Activated CD8-positive, alpha-beta T cell treated with anti-CD3 and anti-CD28 coated beads for 36 hours (primary cell): ENCODE data around the gene PRRG3. TPM values are rescaled to one million over a fixed set of nuclear protein-coding genes. Genes with fewer than 3 reads are reported as not detected.

Source experiments
- ATAC-seq: fragments of 200-7000 bp; cut with Tn5 transposase; one replicate; pipeline ENCODE4 v1.10.0; 2021; ENCODE audit warnings: mild to moderate bottlenecking, moderate library complexity
- CTCF ChIA-PET: fragments of 350-600 bp; sonication (Branson Sonifier 250); formaldehyde crosslinking; loops from one replicate; lab custom pipeline; 2021; ENCODE audit warnings: antibody characterized with exemption; lab: Charles Lee
- POLR2A ChIA-PET: fragments of 350-600 bp; sonication (Branson Sonifier 250); formaldehyde crosslinking; loops from one replicate; lab custom pipeline; 2021; ENCODE audit warnings: antibody characterized with exemption; lab: Charles Lee
- DNase-seq: peaks from one replicate; pipeline ENCODE4 v3.0.0-alpha.2; 2020
- H3K27ac Mint-ChIP-seq: one replicate; pipeline ENCODE4 v1.8.0; 2021; ENCODE audit warnings: mild to moderate bottlenecking, mixed read lengths
- H3K27me3 Mint-ChIP-seq: one replicate; pipeline ENCODE4 v1.8.0; 2021; ENCODE audit warnings: mixed read lengths
- H3K36me3 Mint-ChIP-seq: one replicate; pipeline ENCODE4 v1.8.0; 2021; ENCODE audit warnings: low read depth, mixed read lengths
- H3K4me1 Mint-ChIP-seq: one replicate; pipeline ENCODE4 v1.8.0; 2021; ENCODE audit warnings: low read depth, mixed read lengths
- H3K4me3 Mint-ChIP-seq: one replicate; pipeline ENCODE4 v1.8.0; 2021; ENCODE audit warnings: mild to moderate bottlenecking, moderate library complexity, mixed read lengths
- H3K9me3 Mint-ChIP-seq: one replicate; pipeline ENCODE4 v1.8.0; 2021; ENCODE audit warnings: mixed read lengths
- CTCF ChIP-seq: fragments of 200-600 bp; IDR thresholded peaks from one replicate; pipeline ENCODE4 v1.8.0; 2022; ENCODE audit warnings: antibody characterized with exemption, mild to moderate bottlenecking
- intact Hi-C: fragments of 100-400 bp; cut with micrococcal nuclease; formaldehyde crosslinking; loops from one replicate; pipeline ENCODE4 v1.10.0; 2022
- total RNA-seq, 2 experiments: library from RNA; stranded (reverse); gene quantifications; one replicate each; pipeline ENCODE4 v1.2.3, GENCODE V29; 2021

PRRG3 gene
- total RNA-seq, 2 experiments from 2014 or later: not detected

- ATAC-seq (no peak), DNase-seq (no peak)
- intact Hi-C loops: no loop called here
- Mint-ChIP-seq H3K4me3 (no peak overlapping the region), H3K4me1 (no peaks in the 10 kb centered on the region), H3K9me3 (no peaks in the 10 kb centered on the region), H3K36me3 (no peaks in the 10 kb centered on the region), H3K27me3 (peaks cover 3% of the 10 kb centered on the region), H3K27ac (no peak overlapping the region)
- CTCF ChIA-PET: interaction anchor here (1.0 to 1.4 kb wide), 2 partner anchors 27 to 878 kb away, joined by 3 to 4 read pairs; no protein-coding TSS in a partner anchor
- no peak for TF ChIP-seq CTCF
- POLR2A ChIA-PET: no interaction called here
These were observed 58.8 kb downstream of the PRRG3 start for GRCh38 chrX:151754047-151754429.

- Mint-ChIP-seq H3K27me3 (peaks cover 3% of the 10 kb centered on the region), H3K4me3 (no peak overlapping the region), H3K27ac (no peak overlapping the region), H3K9me3 (no peaks in the 10 kb centered on the region), H3K36me3 (no peaks in the 10 kb centered on the region), H3K4me1 (no peaks in the 10 kb centered on the region)
- intact Hi-C loops: no loop called here
- POLR2A ChIA-PET: no interaction called here
- no peak for ATAC-seq
- DNase-seq: no peak
- TF ChIP-seq CTCF: no peak
- CTCF ChIA-PET: interaction anchor here (1.4 kb wide), 1 partner anchor 878 kb away, joined by 4 read pairs; no protein-coding TSS in a partner anchor
These were observed 59.5 kb downstream of the PRRG3 start for GRCh38 chrX:151754641-151755215.

Other genes with a start within 250 kb of the PRRG3 start
- gene PASD1, start 131.8 kb upstream of the PRRG3 start, total RNA-seq: not detected
- gene FATE1, start 20.6 kb downstream of the PRRG3 start, total RNA-seq: not detected
- not detected for gene CNGA2, start 39.3 kb downstream of the PRRG3 start, total RNA-seq
- not detected for gene MAGEA4, start 217.4 kb downstream of the PRRG3 start, total RNA-seq